HepG2 (cell line): Measurements from ENCODE around the gene TSPAN11. TPM values are rescaled to one million over a fixed set of nuclear protein-coding genes. Genes with fewer than 3 reads are reported as not detected.

Experiments used
- FOXO4 ChIP-seq: sonication (generic); formaldehyde crosslinking; conservative IDR thresholded peaks from 2 replicates; pipeline ENCODE4 v1.8.1; 2023; ENCODE audit warnings: missing genetic modification reagents
- PAXIP1 ChIP-seq: sonication (generic); formaldehyde crosslinking; conservative IDR thresholded peaks from 2 replicates; pipeline ENCODE4 v1.4.0; 2020; ENCODE audit warnings: mild to moderate bottlenecking, missing genetic modification reagents, moderate library complexity
- SALL1 ChIP-seq: sonication (generic); formaldehyde crosslinking; IDR thresholded peaks from 2 replicates; pipeline ENCODE4 v1.8.0; 2022; ENCODE audit warnings: mild to moderate bottlenecking, missing genetic modification reagents
- ZNF512 ChIP-seq: sonication (generic); formaldehyde crosslinking; IDR thresholded peaks from 2 replicates; pipeline ENCODE4 v1.4.0; 2020; ENCODE audit warnings: mild to moderate bottlenecking, missing genetic modification reagents
- ZNF816 ChIP-seq: sonication (generic); formaldehyde crosslinking; IDR thresholded peaks from 2 replicates; pipeline ENCODE4 v1.8.0; 2022; ENCODE audit warnings: missing genetic modification reagents, mild to moderate bottlenecking, borderline replicate concordance
- polyA plus RNA-seq, 8 experiments: library from polyadenylated mRNA; depleted of rRNA in 3 of 8; stranded (reverse) in 7 of 8; unstranded in 1 of 8; fragments of >200 nt; fragmentation: Illumina TruSeq in 4 of 8; extraction: Trizol in 4 of 8; gene quantifications; 2 replicates each; pipeline versions ENCODE4 v1.2.1 to v1.2.3, GENCODE V29; 2011 to 2016; ENCODE audit warnings: low read depth in 4 of 8, missing spikeins in 1 of 8, mixed read lengths in 1 of 8; ENCODE audit not compliant: insufficient read depth in 1 of 8
- total RNA-seq, 5 experiments: library from RNA; depleted of rRNA; stranded (reverse); fragments of >200 nt; fragmentation: Illumina TruSeq; extraction: Trizol; gene quantifications; 2 replicates each; pipeline ENCODE4 v1.2.3, GENCODE V29; 2016; ENCODE audit warnings: low read depth in 1 of 5

TSPAN11 gene
- total and polyA plus RNA-seq, 2 of the 13 experiments (the other 11 are each of a cell fraction or from before 2014, with no cell fraction given): 0.01 to 0.07 TPM

- TF ChIP-seq FOXO4 (CRISPR knock-in tag) (no peak), SALL1 (CRISPR knock-in tag) (no peak), ZNF512 (CRISPR knock-in tag) (no peak), ZNF816 (CRISPR knock-in tag) (no peak), PAXIP1 (CRISPR knock-in tag) (no peak)
These were observed 91.0 kb downstream of the TSPAN11 start (continued) for GRCh38 chr12:31017535-31017934.
